Measurements from ENCODE around the gene MEIS2.

DNA sequence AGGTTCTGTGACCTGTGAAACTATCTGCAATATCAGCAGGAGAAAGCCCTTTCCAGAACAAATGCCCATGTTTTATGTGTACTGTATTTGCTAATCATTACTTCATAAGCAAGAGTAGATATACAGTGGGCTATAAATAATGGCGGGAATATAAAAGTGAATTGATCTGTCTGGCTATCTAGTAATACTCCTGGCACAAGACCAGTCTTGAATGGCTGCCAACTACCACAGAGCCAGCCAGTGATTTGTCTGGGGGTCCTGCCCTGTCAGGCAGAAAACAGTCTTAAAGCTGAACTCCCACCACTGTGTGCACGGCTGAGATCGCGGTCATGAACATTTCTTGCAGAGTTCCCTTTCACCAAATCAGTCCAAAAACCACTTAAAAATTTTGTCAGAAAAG, 176.3 kb downstream of the MEIS2 start:
- TF ChIP-seq, protein P1, sequence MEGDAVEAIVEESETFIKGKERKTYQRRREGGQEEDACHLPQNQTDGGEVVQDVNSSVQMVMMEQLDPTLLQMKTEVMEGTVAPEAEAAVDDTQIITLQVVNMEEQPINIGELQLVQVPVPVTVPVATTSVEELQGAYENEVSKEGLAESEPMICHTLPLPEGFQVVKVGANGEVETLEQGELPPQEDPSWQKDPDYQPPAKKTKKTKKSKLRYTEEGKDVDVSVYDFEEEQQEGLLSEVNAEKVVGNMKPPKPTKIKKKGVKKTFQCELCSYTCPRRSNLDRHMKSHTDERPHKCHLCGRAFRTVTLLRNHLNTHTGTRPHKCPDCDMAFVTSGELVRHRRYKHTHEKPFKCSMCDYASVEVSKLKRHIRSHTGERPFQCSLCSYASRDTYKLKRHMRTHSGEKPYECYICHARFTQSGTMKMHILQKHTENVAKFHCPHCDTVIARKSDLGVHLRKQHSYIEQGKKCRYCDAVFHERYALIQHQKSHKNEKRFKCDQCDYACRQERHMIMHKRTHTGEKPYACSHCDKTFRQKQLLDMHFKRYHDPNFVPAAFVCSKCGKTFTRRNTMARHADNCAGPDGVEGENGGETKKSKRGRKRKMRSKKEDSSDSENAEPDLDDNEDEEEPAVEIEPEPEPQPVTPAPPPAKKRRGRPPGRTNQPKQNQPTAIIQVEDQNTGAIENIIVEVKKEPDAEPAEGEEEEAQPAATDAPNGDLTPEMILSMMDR (IDR thresholded peaks at IDR 0.05), result no peak
- TF ChIP-seq POLR2AphosphoS5 (IDR thresholded peaks at IDR 0.05), result no peak
- TF ChIP-seq EP300 (IDR thresholded peaks at IDR 0.05), result no peak
- no peak for TF ChIP-seq POLR2A (IDR thresholded peaks at IDR 0.05)

Measured in suprapubic skin (tissue), 4 donors.